IMR-90 (cell line): ENCODE measurements around the gene PRSS35. TPM values are rescaled to one million over a fixed set of nuclear protein-coding genes. Genes with fewer than 3 reads are reported as not detected.
A peak's percentile ranks its signal among the peaks of the same experiment; 100 is the strongest.

Experiments used
- ATAC-seq: fragments of 200-7000 bp; cut with Tn5 transposase; 2 replicates; pipeline ENCODE4 v1.9.1; 2020; ENCODE audit warnings: low read depth, mild to moderate bottlenecking, moderate library complexity
- BruUV-seq: library from RNA; stranded (reverse); fragments of 400-500 nt; replicated peaks from 2 replicates; lab custom pipeline; 2021; lab: Mats Ljungman, UMichigan
- CTCF ChIA-PET: fragments of 300-600 bp; formaldehyde crosslinking; extraction: SDS; loops from one replicate; lab custom pipeline; 2021; ENCODE audit warnings: antibody characterized with exemption; lab: Yijun Ruan, JAX
- POLR2A ChIA-PET: fragments of 300-600 bp; sonication (Branson Sonifier 250); formaldehyde crosslinking; loops from one replicate; lab custom pipeline; 2022; ENCODE audit warnings: antibody characterized with exemption; ENCODE audit not compliant: unreplicated experiment; lab: Charles Lee
- DNase-seq: peaks from one replicate; pipeline ENCODE4 v3.0.0; 2013
- H2AFZ ChIP-seq: replicated peaks from 2 replicates; pipeline ENCODE3; 2013; ENCODE audit warnings: low read length, mild to moderate bottlenecking; ENCODE audit not compliant: poor library complexity
- H2AK5ac ChIP-seq: 2 replicates; pipeline ENCODE4 v1.6.1; 2013; ENCODE audit warnings: low read depth, low read length, inconsistent platforms
- H2AK9ac ChIP-seq: replicated peaks from 2 replicates; pipeline ENCODE3; 2013; ENCODE audit warnings: mild to moderate bottlenecking, low read depth, low read length, moderate library complexity; ENCODE audit not compliant: poor library complexity
- H2BK120ac ChIP-seq: 2 replicates; pipeline ENCODE4 v1.6.1; 2013; ENCODE audit warnings: low read depth, low read length, inconsistent platforms
- H2BK15ac ChIP-seq: 3 replicates; pipeline ENCODE4 v1.6.1; 2013; ENCODE audit warnings: low read depth, low read length, inconsistent platforms
- H2BK20ac ChIP-seq: 2 replicates; pipeline ENCODE4 v1.6.1; 2013; ENCODE audit warnings: low read depth, mild to moderate bottlenecking, inconsistent platforms, low read length, moderate library complexity
- H2BK5ac ChIP-seq: 2 replicates; pipeline ENCODE4 v1.6.1; 2013; ENCODE audit warnings: mild to moderate bottlenecking, low read depth, low read length, inconsistent platforms; ENCODE audit not compliant: poor library complexity, severe bottlenecking
- H3K14ac ChIP-seq: replicated peaks from 2 replicates; pipeline ENCODE4 v1.6.1; 2013; ENCODE audit warnings: low read depth, low read length, inconsistent platforms
- H3K18ac ChIP-seq: 2 replicates; pipeline ENCODE4 v1.6.1; 2013; ENCODE audit warnings: low read depth, low read length, control low read depth
- H3K23ac ChIP-seq: 2 replicates; pipeline ENCODE4 v1.6.1; 2013; ENCODE audit warnings: low read depth, low read length, inconsistent platforms
- H3K27ac ChIP-seq: 2 replicates; pipeline ENCODE4 v1.5.1; 2013; ENCODE audit warnings: mild to moderate bottlenecking, control low read depth, low read length; ENCODE audit not compliant: insufficient read depth
- H3K27me3 ChIP-seq: 2 replicates; pipeline ENCODE4 v1.6.1; 2013; ENCODE audit warnings: low read length; ENCODE audit not compliant: control insufficient read depth, insufficient read depth
- H3K36me3 ChIP-seq: 2 replicates; pipeline ENCODE4 v1.6.1; 2013; ENCODE audit warnings: low read length, mixed read lengths; ENCODE audit not compliant: control insufficient read depth, insufficient read depth
- H3K4ac ChIP-seq: 2 replicates; pipeline ENCODE4 v1.6.1; 2013; ENCODE audit warnings: low read depth, low read length, inconsistent platforms
- H3K4me1 ChIP-seq: 2 replicates; pipeline ENCODE4 v1.6.1; 2013; ENCODE audit warnings: low read length, mixed read lengths; ENCODE audit not compliant: control insufficient read depth, insufficient read depth
- H3K4me2 ChIP-seq: 2 replicates; pipeline ENCODE4 v1.6.1; 2013; ENCODE audit warnings: low read depth, mild to moderate bottlenecking, control low read depth, low read length, moderate library complexity
- H3K4me3 ChIP-seq: 2 replicates; pipeline ENCODE4 v1.5.1; 2013; ENCODE audit warnings: low read depth, mild to moderate bottlenecking, control low read depth, low read length, moderate library complexity; ENCODE audit not compliant: insufficient read depth
- H3K56ac ChIP-seq: 2 replicates; pipeline ENCODE4 v1.6.1; 2013; ENCODE audit warnings: low read length, inconsistent platforms; ENCODE audit not compliant: insufficient read depth; ENCODE audit errors: extremely low read depth
- H3K79me1 ChIP-seq, 2 experiments: 2 replicates each; pipeline ENCODE4 v1.6.1; 2013; ENCODE audit warnings: low read length in 2 of 2, inconsistent platforms in 1 of 2, low read depth in 1 of 2
- H3K9ac ChIP-seq: 2 replicates; pipeline ENCODE4 v1.6.1; 2013; ENCODE audit warnings: low read depth, low read length, control low read depth
- H3K9me1 ChIP-seq: 2 replicates; pipeline ENCODE4 v1.6.1; 2013; ENCODE audit warnings: low read length, inconsistent platforms; ENCODE audit not compliant: insufficient read depth
- H3K9me3 ChIP-seq: 2 replicates; pipeline ENCODE4 v1.6.1; 2013; ENCODE audit warnings: low read length; ENCODE audit not compliant: control insufficient read depth, insufficient read depth
- H4K20me1 ChIP-seq: 2 replicates; pipeline ENCODE4 v1.6.1; 2013; ENCODE audit warnings: low read length, inconsistent platforms; ENCODE audit not compliant: insufficient read depth
- H4K5ac ChIP-seq: 2 replicates; pipeline ENCODE4 v1.6.1; 2013; ENCODE audit warnings: mild to moderate bottlenecking, low read depth, low read length, control low read depth
- H4K8ac ChIP-seq, 2 experiments: 2 replicates each; pipeline ENCODE4 v1.6.1; 2013; ENCODE audit warnings: low read depth in 2 of 2, low read length in 2 of 2, control low read depth in 1 of 2, inconsistent platforms in 1 of 2
- H4K91ac ChIP-seq: 2 replicates; pipeline ENCODE4 v1.6.1; 2013; ENCODE audit warnings: low read depth, low read length, inconsistent platforms; ENCODE audit not compliant: insufficient read depth
- BHLHE40 ChIP-seq: fragments of 150-350 bp; IDR thresholded peaks from 2 replicates; pipeline ENCODE4 v1.6.1; 2016; ENCODE audit warnings: mild to moderate bottlenecking, low read depth, low read length
- CEBPB ChIP-seq: IDR thresholded peaks from 2 replicates; pipeline ENCODE4 v1.6.1; 2012; ENCODE audit warnings: low read depth, low read length, improper control_type of control experiment
- CHD1 ChIP-seq: IDR thresholded peaks from 2 replicates; pipeline ENCODE4 v1.6.1; 2012; ENCODE audit warnings: low read depth, low read length, improper control_type of control experiment
- FOS ChIP-seq: fragments of 150-350 bp; IDR thresholded peaks from 2 replicates; pipeline ENCODE4 v1.6.1; 2016; ENCODE audit warnings: low read depth, low read length
- MAFK ChIP-seq: IDR thresholded peaks from 2 replicates; pipeline ENCODE4 v1.6.1; 2012; ENCODE audit warnings: low read depth, low read length, improper control_type of control experiment
- MAZ ChIP-seq: IDR thresholded peaks from 2 replicates; pipeline ENCODE4 v1.6.1; 2012; ENCODE audit warnings: low read depth, mild to moderate bottlenecking, low read length, improper control_type of control experiment, moderate library complexity, borderline replicate concordance
- MXI1 ChIP-seq: IDR thresholded peaks from 2 replicates; pipeline ENCODE4 v1.6.1; 2012; ENCODE audit warnings: low read depth, mild to moderate bottlenecking, low read length, moderate library complexity, borderline replicate concordance
- NFE2L2 ChIP-seq: fragments of 150-350 bp; IDR thresholded peaks from 2 replicates; pipeline ENCODE4 v1.6.1; 2016; ENCODE audit warnings: low read depth, mild to moderate bottlenecking, low read length
- POLR2A ChIP-seq: IDR thresholded peaks from 2 replicates; pipeline ENCODE4 v1.6.1; 2012; ENCODE audit warnings: mild to moderate bottlenecking, low read depth, low read length
- RAD21 ChIP-seq: IDR thresholded peaks from 2 replicates; pipeline ENCODE4 v1.6.1; 2012; ENCODE audit warnings: low read length, improper control_type of control experiment
- RCOR1 ChIP-seq: IDR thresholded peaks from 2 replicates; pipeline ENCODE4 v1.6.1; 2012; ENCODE audit warnings: mild to moderate bottlenecking, low read length, improper control_type of control experiment; ENCODE audit not compliant: insufficient replicate concordance
- RFX5 ChIP-seq: IDR thresholded peaks from 2 replicates; pipeline ENCODE4 v1.8.0; 2012; ENCODE audit warnings: low read depth, mild to moderate bottlenecking, low read length, moderate library complexity
- SMC3 ChIP-seq: fragments of 150-350 bp; IDR thresholded peaks from 2 replicates; pipeline ENCODE4 v1.6.1; 2016; ENCODE audit warnings: low read depth, mild to moderate bottlenecking, antibody characterized with exemption, low read length, moderate library complexity
- WGBS, 2 experiments: methylation state at CpG; one replicate each; pipeline versions ENCODE4 v1.1.5 to v1.1.7; 2013; ENCODE audit warnings: missing lambda C conversion rate in 2 of 2; ENCODE audit not compliant: insufficient read length in 1 of 2; ENCODE audit errors: extremely low coverage in 2 of 2; 5-methylcytosine and 5-hydroxymethylcytosine counted together
- dilution Hi-C: fragments of 300-500 bp; cut with HindIII; formaldehyde crosslinking; loops from one replicate; pipeline ENCODE4 v1.14.3; 2018; ENCODE audit warnings: low sequenced_read_pairs; ENCODE audit not compliant: unreplicated experiment
- in situ Hi-C: fragments of 300-500 bp; cut with MboI; formaldehyde crosslinking; loops from 3 replicates; pipeline ENCODE4 v1.14.3; 2019; ENCODE audit warnings: low sequenced_read_pairs, inconsistent platforms, mixed read lengths
- intact Hi-C: fragments of 100-400 bp; cut with micrococcal nuclease; formaldehyde crosslinking; loops from 2 replicates; pipeline ENCODE4 v1.10.0; 2022
- polyA plus RNA-seq, 3 experiments: library from polyadenylated mRNA; depleted of rRNA; stranded (reverse); fragments of >200 nt; gene quantifications; 2 replicates each; pipeline ENCODE4 v1.2.3, GENCODE V29; 2012; ENCODE audit warnings: low replicate concordance in 1 of 3
- total RNA-seq: library from RNA; depleted of rRNA; stranded (reverse); fragments of >200 nt; gene quantifications from 2 replicates; pipeline ENCODE4 v1.2.3, GENCODE V29; 2012
- TF ChIP-seq, protein P1 (sequence below): fragments of 150-350 bp; IDR thresholded peaks from 2 replicates; pipeline ENCODE4 v1.6.1; 2017; ENCODE audit warnings: mild to moderate bottlenecking, antibody characterized with exemption, low read length, low read depth
- TF ChIP-seq, protein P2 (sequence below): fragments of 150-350 bp; IDR thresholded peaks from 2 replicates; pipeline ENCODE4 v1.6.1; 2016; ENCODE audit warnings: low read depth, mild to moderate bottlenecking, low read length, moderate library complexity, borderline replicate concordance
- TF ChIP-seq, protein P3 (sequence below): conservative IDR thresholded peaks from 2 replicates; pipeline ENCODE4 v1.5.1; 2012; ENCODE audit warnings: mild to moderate bottlenecking, low read depth, low read length, improper control_type of control experiment

PRSS35 gene
- total and polyA plus RNA-seq, 2 of the 4 experiments (the other 2 are of a cell fraction) = 5.2 to 5.6 TPM

DNA sequence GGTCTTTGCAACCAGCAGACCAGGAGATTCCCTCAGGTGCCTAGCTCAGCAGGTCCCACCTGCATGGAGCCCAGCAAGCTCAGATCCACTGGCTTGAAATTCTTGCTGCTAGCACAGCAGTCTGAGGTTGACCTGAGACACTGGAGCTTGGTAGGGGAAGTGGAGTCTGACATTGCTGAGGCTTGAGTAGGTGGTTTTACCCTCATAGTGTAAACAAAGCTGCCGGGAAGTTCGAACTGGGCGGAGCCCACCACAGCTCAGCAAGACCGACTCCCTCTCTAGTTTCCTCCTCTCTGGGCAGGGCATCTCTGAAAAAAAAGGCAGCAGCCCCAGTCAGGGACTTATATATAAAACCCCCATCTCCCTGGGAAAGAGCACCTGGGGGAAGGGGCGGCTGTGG, 34.3 kb downstream of the PRSS35 start:
- TF ChIP-seq CHD1 (no peak), POLR2A (no peak), CEBPB (no peak), NFE2L2 (no peak), SMC3 (no peak), BHLHE40 (no peak), MAZ (no peak), FOS (no peak), RCOR1 (no peak), RAD21 (no peak), MAFK (no peak), RFX5 (no peak), MXI1 (no peak)
- TF ChIP-seq, protein P1, sequence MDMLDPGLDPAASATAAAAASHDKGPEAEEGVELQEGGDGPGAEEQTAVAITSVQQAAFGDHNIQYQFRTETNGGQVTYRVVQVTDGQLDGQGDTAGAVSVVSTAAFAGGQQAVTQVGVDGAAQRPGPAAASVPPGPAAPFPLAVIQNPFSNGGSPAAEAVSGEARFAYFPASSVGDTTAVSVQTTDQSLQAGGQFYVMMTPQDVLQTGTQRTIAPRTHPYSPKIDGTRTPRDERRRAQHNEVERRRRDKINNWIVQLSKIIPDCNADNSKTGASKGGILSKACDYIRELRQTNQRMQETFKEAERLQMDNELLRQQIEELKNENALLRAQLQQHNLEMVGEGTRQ = no peak
- TF ChIP-seq, protein P2, sequence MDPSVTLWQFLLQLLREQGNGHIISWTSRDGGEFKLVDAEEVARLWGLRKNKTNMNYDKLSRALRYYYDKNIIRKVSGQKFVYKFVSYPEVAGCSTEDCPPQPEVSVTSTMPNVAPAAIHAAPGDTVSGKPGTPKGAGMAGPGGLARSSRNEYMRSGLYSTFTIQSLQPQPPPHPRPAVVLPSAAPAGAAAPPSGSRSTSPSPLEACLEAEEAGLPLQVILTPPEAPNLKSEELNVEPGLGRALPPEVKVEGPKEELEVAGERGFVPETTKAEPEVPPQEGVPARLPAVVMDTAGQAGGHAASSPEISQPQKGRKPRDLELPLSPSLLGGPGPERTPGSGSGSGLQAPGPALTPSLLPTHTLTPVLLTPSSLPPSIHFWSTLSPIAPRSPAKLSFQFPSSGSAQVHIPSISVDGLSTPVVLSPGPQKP = no peak
- TF ChIP-seq, protein P3, sequence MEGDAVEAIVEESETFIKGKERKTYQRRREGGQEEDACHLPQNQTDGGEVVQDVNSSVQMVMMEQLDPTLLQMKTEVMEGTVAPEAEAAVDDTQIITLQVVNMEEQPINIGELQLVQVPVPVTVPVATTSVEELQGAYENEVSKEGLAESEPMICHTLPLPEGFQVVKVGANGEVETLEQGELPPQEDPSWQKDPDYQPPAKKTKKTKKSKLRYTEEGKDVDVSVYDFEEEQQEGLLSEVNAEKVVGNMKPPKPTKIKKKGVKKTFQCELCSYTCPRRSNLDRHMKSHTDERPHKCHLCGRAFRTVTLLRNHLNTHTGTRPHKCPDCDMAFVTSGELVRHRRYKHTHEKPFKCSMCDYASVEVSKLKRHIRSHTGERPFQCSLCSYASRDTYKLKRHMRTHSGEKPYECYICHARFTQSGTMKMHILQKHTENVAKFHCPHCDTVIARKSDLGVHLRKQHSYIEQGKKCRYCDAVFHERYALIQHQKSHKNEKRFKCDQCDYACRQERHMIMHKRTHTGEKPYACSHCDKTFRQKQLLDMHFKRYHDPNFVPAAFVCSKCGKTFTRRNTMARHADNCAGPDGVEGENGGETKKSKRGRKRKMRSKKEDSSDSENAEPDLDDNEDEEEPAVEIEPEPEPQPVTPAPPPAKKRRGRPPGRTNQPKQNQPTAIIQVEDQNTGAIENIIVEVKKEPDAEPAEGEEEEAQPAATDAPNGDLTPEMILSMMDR = no peak
- H3K14ac ChIP-seq = no peak overlapping the region
- H3K27me3 ChIP-seq = no peaks in the 10 kb centered on the region
- no peak overlapping the region for H3K4ac ChIP-seq
- WGBS, 2 experiments = no CpG with 5 or more reads among the region's 5 CpGs
- no peak overlapping the region for H2AK5ac ChIP-seq
- no peaks in the 10 kb centered on the region for H3K36me3 ChIP-seq
- dilution Hi-C loops (no loop called here), intact Hi-C loops (no loop called here), in situ Hi-C loops (no loop called here)
- H2BK5ac ChIP-seq = no peak overlapping the region
- ChIA-PET CTCF (interaction anchor here (0.6 kb wide), 1 partner anchor 409 kb away, joined by 4 read pairs; no protein-coding TSS in a partner anchor), POLR2A (no interaction called here)
- no peak overlapping the region for H3K18ac ChIP-seq
- H4K5ac ChIP-seq = no peak overlapping the region
- no peak overlapping the region for H3K56ac ChIP-seq
- DNase-seq (peak; percentile 9), ATAC-seq (peak; percentile 48; the same call in 1 of the 2 replicates)
- H3K79me1 ChIP-seq = no peaks in the 10 kb centered on the region
- no TSS peak for BruUV-seq
- H2AFZ ChIP-seq = no peak overlapping the region
- H2BK20ac ChIP-seq = no peak overlapping the region
- no peak overlapping the region for H3K23ac ChIP-seq
- H3K9me1 ChIP-seq = no peaks in the 10 kb centered on the region
- H4K8ac ChIP-seq = no peak overlapping the region
- no peak overlapping the region for H2AK9ac ChIP-seq
- H3K4me2 ChIP-seq = no peak overlapping the region
- no peaks in the 10 kb centered on the region for H3K9me3 ChIP-seq
- no peak overlapping the region for H4K91ac ChIP-seq
- H4K20me1 ChIP-seq = no peaks in the 10 kb centered on the region
- no peak overlapping the region for H2BK120ac ChIP-seq
- H3K4me3 ChIP-seq = no peak overlapping the region
- H3K4me1 ChIP-seq = no peaks in the 10 kb centered on the region
- no peak overlapping the region for H3K27ac ChIP-seq
- no peak overlapping the region for H2BK15ac ChIP-seq
- no peak overlapping the region for H3K9ac ChIP-seq
